SK-N-MC (cell line): ENCODE measurements around the gene TMEM255A.

ENCODE experiments used
- EZH2 ChIP-seq: fragments of 200-600 bp; sonication (generic); IDR thresholded peaks from one replicate; pipeline ENCODE4 v1.6.1; 2017; ENCODE audit warnings: antibody characterized with exemption
- FOXP2 ChIP-seq: optimal IDR thresholded peaks from 2 replicates; pipeline ENCODE3; 2011; ENCODE audit warnings: mild to moderate bottlenecking, moderate library complexity; ENCODE audit not compliant: insufficient read depth; ENCODE audit errors: extremely low read length, control extremely low read depth
- POLR2AphosphoS5 ChIP-seq: IDR thresholded peaks from 2 replicates; pipeline ENCODE4 v1.6.1; 2012; ENCODE audit warnings: mild to moderate bottlenecking, low read depth, low read length, borderline replicate concordance

DNA sequence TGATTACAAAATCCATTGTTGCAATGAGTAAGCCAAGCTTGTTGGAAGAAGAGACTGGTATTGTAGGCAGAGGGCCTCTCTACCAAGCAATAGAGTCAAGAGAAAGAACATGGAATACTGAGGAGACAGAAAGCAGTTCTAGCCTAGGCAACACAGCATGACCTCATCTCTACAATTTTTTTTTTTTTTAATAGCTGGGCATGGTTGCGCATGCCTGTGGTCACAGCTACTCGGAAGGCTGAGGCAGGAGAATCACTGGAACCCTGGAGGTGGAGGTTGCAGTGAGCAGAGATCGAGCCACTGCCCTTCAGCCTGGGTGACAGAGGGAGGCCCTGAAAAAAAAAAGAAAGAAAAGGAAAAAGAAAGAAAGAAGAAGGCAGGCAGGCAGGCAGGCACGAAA is 72.3 kb downstream of the TMEM255A start:
- TF ChIP-seq EZH2 (no peak), POLR2AphosphoS5 (no peak), FOXP2 (no peak)
